ENCODE results near the gene SH3RF1. TPM values are rescaled to one million over a fixed set of nuclear protein-coding genes. Genes with fewer than 3 reads are reported as not detected.

Gene SH3RF1
- total and polyA plus RNA-seq, 2 of the 8 experiments (the other 6 are each of a cell fraction or from before 2014, with no cell fraction given), result 6.9 to 15.1 TPM

DNA sequence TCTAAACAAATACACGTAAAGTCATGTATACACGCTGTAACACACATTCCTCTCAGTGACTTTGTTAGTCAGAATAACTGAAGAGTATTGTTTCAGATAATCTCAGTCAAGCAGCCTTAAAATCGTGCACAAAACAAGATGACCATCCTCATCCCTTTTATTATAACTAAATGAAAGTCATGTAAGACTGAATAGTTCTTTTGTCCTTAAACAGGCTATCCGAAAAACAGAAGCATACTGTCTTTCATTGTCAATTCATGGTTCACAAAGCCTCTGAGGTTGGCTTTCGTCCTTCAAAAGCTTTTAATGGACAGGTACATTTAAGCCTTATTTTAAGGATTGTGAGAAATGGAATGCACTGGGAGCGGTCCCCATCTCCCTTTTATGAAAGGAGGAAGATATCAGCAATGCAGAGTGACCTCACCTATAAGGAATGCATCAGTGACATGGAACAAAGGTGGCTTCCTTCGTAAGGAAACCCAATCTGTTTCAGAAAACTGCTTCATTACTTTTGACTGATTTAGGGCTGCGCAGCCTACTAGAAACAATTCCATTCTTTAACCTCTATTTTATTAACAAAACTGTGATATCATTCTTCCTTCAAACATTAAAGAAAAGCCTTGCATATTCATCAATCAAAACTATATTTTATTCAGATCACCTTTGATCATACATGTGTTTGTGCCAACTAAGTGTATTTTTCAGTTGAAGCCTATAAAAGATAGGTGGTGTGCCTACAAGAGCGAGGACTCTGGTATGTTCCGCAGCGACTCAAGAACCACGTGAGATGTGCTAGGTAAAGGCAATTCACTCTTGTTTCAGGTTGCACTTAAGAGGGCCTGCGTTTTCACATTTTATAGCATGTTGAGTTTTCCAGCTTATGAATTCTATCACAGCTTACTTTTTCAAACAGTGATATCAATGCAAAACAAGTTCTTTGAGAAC lies 19.2 kb downstream of the SH3RF1 start:
- 61% methylated on average over 13 of the region's 13 CpGs; no CpG with 5 or more reads in 1 of the 2 experiments for WGBS, 2 experiments (ENCODE audit: extremely low coverage in 1 of 2, insufficient coverage in 1 of 2, insufficient read length in 1 of 2, insufficient replicate concordance in 2 of 2, low coverage in 1 of 2, low lambda C conversion rate in 2 of 2, missing lambda C conversion rate in 1 of 2)
- FAIRE-seq (peak; percentile 82), DNase-seq (ENCODE audit: low read depth in 1 of 2, low spot score in 2 of 2) (no peak)
- Histone ChIP-seq H3K27me3 (replicated peaks in 1 of 4; ENCODE audit: control insufficient read depth in 3 of 4, extremely low read depth in 1 of 4, insufficient read depth in 3 of 4, low read length in 3 of 4) (no peaks in the 10 kb centered on the region), H2AFZ (ENCODE audit: low read length) (no peak overlapping the region), H3K56ac (replicated peaks; ENCODE audit: insufficient read length, low read depth, low read length) (no peak overlapping the region), H4K91ac (replicated peaks; ENCODE audit: insufficient read length, low read length) (no peak overlapping the region), H3K4me3 (ENCODE audit: extremely low read depth in 1 of 4, insufficient read depth in 2 of 4, low read depth in 3 of 4, low read length in 4 of 4) (peak overlapping the region in 2 of 4 experiments; percentile 1 to 19; a peak in 2 of 8 replicates), H3K23me2 (ENCODE audit: low read depth, low read length) (no peaks in the 10 kb centered on the region; the same call in 1 of the 2 replicates), H3K27ac (ENCODE audit: low read depth, low read length) (peak overlapping the region; percentile 36; the same call in 1 of the 2 replicates), H2BK20ac (ENCODE audit: low read length) (no peak overlapping the region), H4K20me1 (replicated peaks in 1 of 2; ENCODE audit: control insufficient read depth in 1 of 2, insufficient read depth in 2 of 2, low read length in 2 of 2) (no peaks in the 10 kb centered on the region), H3K23ac (ENCODE audit: insufficient read length) (no peak overlapping the region), H4K8ac (ENCODE audit: extremely low read depth, insufficient read depth, low read length) (no peak overlapping the region), H2AK5ac (ENCODE audit: low read depth, low read length) (no peak overlapping the region; the same call in 1 of the 2 replicates), H3K14ac (ENCODE audit: insufficient read length) (no peak overlapping the region), H2BK15ac (ENCODE audit: low read length) (no peak overlapping the region), H3K79me2 (ENCODE audit: control insufficient read depth in 1 of 2, insufficient read depth in 2 of 2, low read length in 2 of 2) (peaks cover 3 to 78% of the 10 kb centered on the region in 2 experiments; a peak in 2 of 4 replicates), H3K36me3 (ENCODE audit: control insufficient read depth in 2 of 4, insufficient read depth in 4 of 4, low read length in 3 of 4) (no peaks in the 10 kb centered on the region), H3K4me2 (ENCODE audit: insufficient read depth in 1 of 2, low read depth in 2 of 2, low read length in 2 of 2) (peak overlapping the region; percentile 24 to 42), H3K9ac (replicated peaks in 1 of 4; ENCODE audit: extremely low read depth in 1 of 4, low read depth in 3 of 4, low read length in 3 of 4) (peak overlapping the region in 1 of 4 experiments; percentile 8; a peak in 1 of 7 replicates), H3K4me1 (replicated peaks in 1 of 4; ENCODE audit: control insufficient read depth in 3 of 4, insufficient read depth in 4 of 4, low read length in 3 of 4) (peaks cover 0 to 20% (median 11%) of the 10 kb centered on the region in 4 experiments; a peak in 4 of 7 replicates), H3K4ac (replicated peaks; ENCODE audit: insufficient read length, low read depth, low read length) (no peak overlapping the region), H3K79me1 (ENCODE audit: low read depth, low read length) (no peaks in the 10 kb centered on the region; the same call in none of the 2 replicates), H2BK5ac (ENCODE audit: low read depth, low read length) (peak overlapping the region; percentile 48), H3K18ac (ENCODE audit: extremely low read depth, low read length) (no peak overlapping the region), H4K5ac (ENCODE audit: insufficient read length, low read depth, low read length) (peak overlapping the region; percentile 46), H3K9me3 (ENCODE audit: insufficient read depth in 2 of 2, low read depth in 1 of 2, low read length in 1 of 2) (no peaks in the 10 kb centered on the region), H2BK12ac (ENCODE audit: low read depth, low read length) (peak overlapping the region; percentile 46; the same call in 1 of the 2 replicates), H2BK120ac (replicated peaks; ENCODE audit: low read depth, low read length) (no peak overlapping the region)
- CTCF ChIA-PET (ENCODE audit: partially characterized antibody), result interaction anchor here (1.7 kb wide), 1 partner anchor 13 kb away, joined by 4 read pairs; no protein-coding TSS in a partner anchor
- POLR2A ChIA-PET (ENCODE audit: partially characterized antibody), result interaction anchor here (3.0 kb wide), 1 partner anchor 18 kb away, joined by 11 read pairs; the partner anchor contains the start of gene SH3RF1
- TF ChIP-seq CEBPB (IDR thresholded peaks at IDR 0.05; ENCODE audit: low read depth, low read length), result no peak
- no peak for TF ChIP-seq TAF7 (optimal IDR thresholded peaks at IDR 0.05; ENCODE audit: borderline replicate concordance, low read depth, low read length)
- TF ChIP-seq RXRA (IDR thresholded peaks at IDR 0.05; ENCODE audit: insufficient read depth, low read depth, low read length), result no peak
- TF ChIP-seq POLR2AphosphoS5 (IDR thresholded peaks at IDR 0.05; ENCODE audit: low read depth, low read length), result no peak
- no peak for TF ChIP-seq SP2 (IDR thresholded peaks at IDR 0.05; ENCODE audit: low read length)
- TF ChIP-seq RBBP5 (IDR thresholded peaks at IDR 0.05; ENCODE audit: borderline replicate concordance, low read depth, low read length), result no peak
- TF ChIP-seq JUND (IDR thresholded peaks at IDR 0.05; ENCODE audit: low read length), result peak; percentile 99
- TF ChIP-seq, protein P1, sequence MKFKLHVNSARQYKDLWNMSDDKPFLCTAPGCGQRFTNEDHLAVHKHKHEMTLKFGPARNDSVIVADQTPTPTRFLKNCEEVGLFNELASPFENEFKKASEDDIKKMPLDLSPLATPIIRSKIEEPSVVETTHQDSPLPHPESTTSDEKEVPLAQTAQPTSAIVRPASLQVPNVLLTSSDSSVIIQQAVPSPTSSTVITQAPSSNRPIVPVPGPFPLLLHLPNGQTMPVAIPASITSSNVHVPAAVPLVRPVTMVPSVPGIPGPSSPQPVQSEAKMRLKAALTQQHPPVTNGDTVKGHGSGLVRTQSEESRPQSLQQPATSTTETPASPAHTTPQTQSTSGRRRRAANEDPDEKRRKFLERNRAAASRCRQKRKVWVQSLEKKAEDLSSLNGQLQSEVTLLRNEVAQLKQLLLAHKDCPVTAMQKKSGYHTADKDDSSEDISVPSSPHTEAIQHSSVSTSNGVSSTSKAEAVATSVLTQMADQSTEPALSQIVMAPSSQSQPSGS (IDR thresholded peaks at IDR 0.05; ENCODE audit: low read length), result peak; percentile 91
- TF ChIP-seq RAD21 (IDR thresholded peaks at IDR 0.05 in 1 of 2, conservative IDR thresholded peaks at IDR 0.05 in 1 of 2; ENCODE audit: low read depth in 2 of 2, low read length in 2 of 2), result no peak
